ENCODE results near the gene CASK.

CASK gene

DNA sequence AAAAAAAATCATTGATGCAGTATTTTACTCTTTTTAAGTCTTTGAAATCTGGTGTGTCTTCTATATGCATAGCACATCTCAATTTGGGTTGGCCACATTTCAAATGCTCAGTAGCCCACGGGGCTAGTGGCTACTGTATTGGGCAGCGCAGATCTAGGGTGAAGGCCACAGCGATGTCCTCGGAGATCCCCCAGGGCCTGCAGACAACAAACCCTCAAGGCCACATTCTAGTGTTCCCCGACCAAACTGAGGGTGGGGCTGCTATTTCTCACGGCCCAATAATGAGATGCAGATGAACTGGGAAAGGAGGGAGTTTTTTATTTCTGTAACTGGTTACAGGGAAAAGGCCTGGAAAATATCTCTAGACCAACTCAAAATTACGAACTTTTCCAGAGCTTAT, 452.6 kb downstream of the CASK start:
- TF ChIP-seq EZH2 (IDR thresholded peaks at IDR 0.05): no peak
- no peak for TF ChIP-seq POLR2AphosphoS5 (IDR thresholded peaks at IDR 0.05; ENCODE audit: borderline replicate concordance, low read depth, low read length)
- no peak for TF ChIP-seq FOXP2 (optimal IDR thresholded peaks at IDR 0.05; ENCODE audit: control extremely low read depth, extremely low read length, insufficient read depth)
- Histone ChIP-seq H3K36me3 (ENCODE audit: insufficient read depth, low read length) (no peaks in the 10 kb centered on the region), H3K9me3 (ENCODE audit: low read depth, low read length) (no peaks in the 10 kb centered on the region), H3K9ac (ENCODE audit: insufficient read length) (no peak overlapping the region), H3K4me3 (no peak overlapping the region), H3K27ac (no peak overlapping the region)
- no peak for DNase-seq (ENCODE audit: low read depth, low spot score)

DNA sequence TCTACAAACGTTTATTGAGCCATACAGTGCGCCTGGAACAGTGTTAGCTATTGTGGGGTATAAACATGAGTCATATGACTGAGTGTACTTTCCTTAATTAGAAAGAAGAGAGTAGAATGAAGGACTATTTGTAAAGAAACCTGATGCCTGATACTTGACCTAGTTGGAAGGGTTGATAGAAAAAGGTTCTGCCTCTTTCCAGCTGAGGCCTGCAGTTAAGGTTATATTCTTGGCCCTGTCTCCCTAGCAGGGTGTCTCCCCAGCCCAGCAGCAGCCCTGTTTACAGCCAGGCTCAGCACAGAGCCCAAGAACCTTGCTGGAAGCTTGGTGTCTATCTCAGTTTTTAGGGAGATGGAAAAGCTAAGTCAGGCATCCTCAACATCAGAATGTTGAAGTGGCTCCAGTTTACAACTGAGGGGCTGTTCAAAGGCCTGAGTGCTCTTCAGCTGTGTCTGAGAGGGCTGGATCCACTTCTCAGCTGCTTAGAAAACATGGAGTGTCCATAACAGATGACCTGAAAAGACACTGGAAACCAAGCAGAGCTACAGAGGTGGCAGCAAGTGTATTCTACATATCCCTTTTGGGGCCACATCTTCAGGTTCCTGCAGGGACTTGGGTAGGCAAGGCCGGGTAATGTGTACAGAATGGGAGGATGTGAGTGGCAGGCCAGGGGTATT, 454.6 kb downstream of the CASK start:
- no peak overlapping the region for H3K27ac ChIP-seq
- no peaks in the 10 kb centered on the region for H3K9me3 ChIP-seq (ENCODE audit: low read depth, low read length)
- no peak for TF ChIP-seq EZH2 (IDR thresholded peaks at IDR 0.05)
- H3K4me3 ChIP-seq: no peak overlapping the region
- H3K36me3 ChIP-seq (ENCODE audit: insufficient read depth, low read length): no peaks in the 10 kb centered on the region
- DNase-seq (ENCODE audit: low read depth, low spot score): no peak
- H3K9ac ChIP-seq (ENCODE audit: insufficient read length): no peak overlapping the region
